GM12872 (cell line): Measurements from ENCODE around the gene CDC6.

Experiments used
- TF ChIP-seq, protein P1 (sequence below): IDR thresholded peaks from 3 replicates; pipeline ENCODE4 v1.5.1; 2011; ENCODE audit warnings: low read depth, mild to moderate bottlenecking, low read length, moderate library complexity; ENCODE audit not compliant: insufficient read depth

The CDC6 gene

DNA sequence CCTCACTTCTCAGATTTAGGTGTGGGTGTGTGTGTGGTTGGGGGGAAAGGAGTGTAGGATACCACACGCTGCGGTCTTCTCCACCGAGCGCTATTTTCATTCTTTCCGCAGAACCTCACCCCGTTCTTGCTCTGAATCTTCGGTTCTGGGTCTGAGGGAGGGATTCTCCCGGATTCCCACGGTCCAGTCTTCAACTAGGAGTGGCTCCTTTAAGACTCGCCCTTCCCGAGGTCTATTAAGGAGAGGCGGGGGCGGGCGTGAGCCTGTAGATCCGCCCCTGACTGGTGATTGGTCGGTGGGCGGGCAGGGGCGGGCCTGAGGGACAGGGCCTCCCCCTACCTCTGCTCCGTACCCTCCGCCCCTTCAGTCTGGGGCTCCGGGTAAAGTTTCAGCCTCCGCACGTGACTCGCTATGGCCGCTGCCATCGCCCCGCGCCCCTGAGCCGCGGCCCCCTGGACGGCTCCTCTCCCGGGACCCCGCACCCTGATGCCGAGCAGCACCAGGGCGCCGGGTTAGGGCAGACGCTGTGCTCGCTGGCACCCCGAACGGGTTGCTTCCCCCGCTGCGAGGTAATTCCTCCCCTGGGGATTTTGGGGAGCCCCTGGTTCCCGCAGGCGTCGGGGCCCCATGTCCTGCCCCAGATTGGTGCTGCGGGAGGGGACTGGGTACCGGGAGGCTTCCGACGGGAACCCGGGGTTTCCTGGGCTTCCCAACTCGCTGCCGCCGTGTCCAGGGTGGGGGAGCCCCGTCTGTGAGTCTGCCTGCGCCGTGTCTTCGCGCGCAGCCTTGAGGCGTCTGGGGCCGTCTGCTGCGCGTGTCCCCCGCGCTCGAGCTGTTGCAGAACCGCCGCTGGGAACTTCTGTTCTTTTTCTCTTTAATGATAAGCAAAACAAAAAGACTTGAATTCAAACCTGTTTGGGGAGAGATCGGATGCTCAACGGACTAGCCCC lies 30.5 kb downstream of the CDC6 start:
- TF ChIP-seq, protein P1, sequence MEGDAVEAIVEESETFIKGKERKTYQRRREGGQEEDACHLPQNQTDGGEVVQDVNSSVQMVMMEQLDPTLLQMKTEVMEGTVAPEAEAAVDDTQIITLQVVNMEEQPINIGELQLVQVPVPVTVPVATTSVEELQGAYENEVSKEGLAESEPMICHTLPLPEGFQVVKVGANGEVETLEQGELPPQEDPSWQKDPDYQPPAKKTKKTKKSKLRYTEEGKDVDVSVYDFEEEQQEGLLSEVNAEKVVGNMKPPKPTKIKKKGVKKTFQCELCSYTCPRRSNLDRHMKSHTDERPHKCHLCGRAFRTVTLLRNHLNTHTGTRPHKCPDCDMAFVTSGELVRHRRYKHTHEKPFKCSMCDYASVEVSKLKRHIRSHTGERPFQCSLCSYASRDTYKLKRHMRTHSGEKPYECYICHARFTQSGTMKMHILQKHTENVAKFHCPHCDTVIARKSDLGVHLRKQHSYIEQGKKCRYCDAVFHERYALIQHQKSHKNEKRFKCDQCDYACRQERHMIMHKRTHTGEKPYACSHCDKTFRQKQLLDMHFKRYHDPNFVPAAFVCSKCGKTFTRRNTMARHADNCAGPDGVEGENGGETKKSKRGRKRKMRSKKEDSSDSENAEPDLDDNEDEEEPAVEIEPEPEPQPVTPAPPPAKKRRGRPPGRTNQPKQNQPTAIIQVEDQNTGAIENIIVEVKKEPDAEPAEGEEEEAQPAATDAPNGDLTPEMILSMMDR: no peak

GRCh38 chr17:40318830-40319391 lies 31.2 kb downstream of the CDC6 start:
- TF ChIP-seq, protein P1: peak; percentile 31; the same call in 2 of the 3 replicates

- TF ChIP-seq, protein P1: no peak
Observed at GRCh38 chr17:40319651-40320540, 32.2 kb downstream of the CDC6 start.

DNA sequence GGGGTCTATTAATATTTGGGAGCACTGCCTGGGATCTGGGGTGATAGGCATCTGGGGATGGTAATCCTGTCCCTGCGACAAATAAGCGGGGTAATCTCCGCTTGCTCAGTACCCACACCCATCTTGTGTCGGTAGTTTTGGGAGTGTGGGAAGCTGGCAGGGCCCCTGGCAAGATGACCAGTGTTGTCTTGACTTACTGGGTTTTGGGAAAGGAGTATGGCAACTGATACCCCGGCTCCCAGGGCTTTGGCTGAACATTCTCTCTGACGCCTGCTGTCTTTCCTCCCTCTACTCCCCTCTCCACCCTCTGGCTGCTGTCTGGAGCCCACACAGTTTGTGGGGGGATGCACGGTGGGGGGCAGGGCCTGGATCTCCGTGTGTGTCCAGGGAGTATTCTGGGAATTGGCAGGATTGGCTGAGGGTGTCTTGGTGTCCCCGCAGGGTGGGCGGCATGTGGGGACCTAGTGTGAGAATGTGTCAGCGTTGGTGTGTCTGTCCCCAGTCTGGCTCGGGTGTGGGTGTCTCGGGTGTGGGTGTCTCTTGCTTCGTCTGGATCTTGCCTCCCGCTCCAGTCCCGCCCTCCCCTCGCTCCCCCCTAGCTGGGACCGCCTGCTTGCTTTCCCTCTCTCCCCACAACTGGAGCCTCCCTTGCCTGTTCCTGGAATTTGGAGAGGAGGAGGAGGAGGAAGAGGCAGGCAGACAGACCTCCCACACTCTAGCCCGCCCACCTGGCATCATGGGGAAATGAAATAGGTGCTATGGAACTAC lies 33.3 kb downstream of the CDC6 start:
- TF ChIP-seq, protein P1: no peak

- TF ChIP-seq, protein P1: no peak
Observed at GRCh38 chr17:40321524-40321929, 33.8 kb downstream of the CDC6 start.

- TF ChIP-seq, protein P1: no peak
Observed at GRCh38 chr17:40321961-40322357, 34.3 kb downstream of the CDC6 start.
